NCI-H226 (cell line): Measurements from ENCODE around the gene SLC16A3.
"Not testable (repeated sequence)": the region's sequence is repeated elsewhere in the genome, so short reads cannot be mapped to it uniquely, and the experiment has no call there.

Experiments
- DNase-seq: peaks from one replicate; pipeline ENCODE4 v3.0.0-alpha.2; 2015

SLC16A3 gene

GRCh38 chr17:82228842-82229697 is at the start of gene SLC16A3:
Gene SLC16A3, plus strand, starts transcription at chr17:82229042. Its CDS starts 6,967 bp downstream, at chr17:82236009.
- DNase-seq: peak; percentile 67

GRCh38 chr17:82179412-82179811 is 49.4 kb upstream of the SLC16A3 start:
- no peak for DNase-seq

DNA sequence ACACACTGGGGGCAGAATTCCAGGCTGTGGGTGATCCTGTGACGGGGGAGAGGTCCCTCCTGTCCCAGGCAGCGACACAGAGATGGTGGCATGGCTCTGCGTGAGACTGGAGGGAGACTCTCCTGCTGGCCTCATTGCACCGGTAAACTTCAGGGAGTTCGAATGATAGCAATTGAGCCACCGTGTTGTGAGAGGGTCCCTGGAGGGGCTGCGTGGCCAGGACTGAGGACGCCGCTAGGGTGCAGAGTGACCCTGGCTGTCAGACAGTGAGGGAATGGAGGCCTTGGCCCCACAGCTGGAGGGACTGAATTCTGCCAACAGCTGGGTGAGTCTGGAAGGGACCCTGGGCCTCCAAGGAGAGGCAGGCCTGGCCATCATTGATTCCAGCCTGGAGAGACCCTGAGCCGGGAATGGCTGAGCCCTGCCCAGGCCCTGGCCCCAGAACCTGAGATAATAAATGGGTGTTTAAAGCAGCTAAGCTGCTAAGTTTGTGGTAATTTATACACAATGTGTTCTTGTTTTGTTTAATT is 48.8 kb upstream of the SLC16A3 start:
- DNase-seq: no peak

DNA sequence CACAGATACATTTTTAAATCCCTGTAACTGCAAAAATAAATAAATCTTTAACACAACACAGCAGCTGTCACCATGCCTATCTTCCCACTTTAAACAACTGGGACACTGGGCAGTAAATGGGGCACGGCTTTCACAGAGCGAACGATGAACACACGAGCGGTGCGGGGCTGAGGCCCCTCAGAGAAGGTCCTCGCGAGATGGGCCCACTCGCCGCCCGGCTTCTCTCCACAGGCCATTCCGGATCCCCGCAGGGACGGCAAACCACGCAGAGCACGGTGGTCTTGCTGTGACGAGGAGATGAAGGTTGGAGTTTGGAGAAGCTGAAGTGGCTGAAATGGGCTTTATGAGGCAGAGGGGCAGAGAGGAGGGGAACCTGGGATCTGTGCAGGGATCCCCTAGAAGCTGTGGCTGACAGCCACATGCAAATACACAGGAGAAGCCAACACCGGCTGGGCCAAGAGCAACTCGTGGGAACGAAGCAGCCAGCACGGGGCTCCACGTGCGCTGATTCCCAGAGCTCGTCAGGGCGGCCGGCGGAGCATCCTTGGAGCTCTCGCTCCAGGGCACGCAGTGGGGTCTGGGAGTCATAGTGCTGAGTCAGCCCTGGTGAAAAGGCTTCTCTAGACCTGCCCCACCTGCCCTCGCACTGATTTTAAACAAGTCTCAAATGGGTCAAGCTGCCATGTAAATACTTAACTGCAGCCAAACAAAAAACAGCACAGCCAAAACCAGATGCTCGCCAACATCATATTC is 47.9 kb upstream of the SLC16A3 start:
- DNase-seq: no peak

- DNase-seq: no peak
Observed at GRCh38 chr17:82184761-82185160, 44.1 kb upstream of the SLC16A3 start.

DNA sequence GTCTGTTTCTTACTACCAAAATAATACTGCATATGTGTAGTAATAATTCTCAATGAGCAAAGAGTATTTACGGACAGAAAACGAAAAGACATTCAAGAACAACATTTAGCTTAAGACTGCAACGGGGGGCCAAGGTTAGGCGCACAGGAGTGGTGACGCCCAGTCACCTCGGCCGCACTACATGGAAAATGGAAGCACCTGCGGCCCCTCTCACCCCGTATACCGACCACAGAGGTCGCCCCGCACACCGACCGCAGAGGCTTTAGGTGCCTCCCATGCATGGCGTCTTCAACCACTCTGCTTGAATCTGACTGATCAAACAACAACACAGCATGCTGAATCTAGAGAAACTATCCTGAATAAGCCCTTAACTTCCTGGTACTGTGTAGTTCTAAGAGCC is 42.6 kb upstream of the SLC16A3 start:
- no peak for DNase-seq

- no peak for DNase-seq
Observed at GRCh38 chr17:82187500-82187899, 41.3 kb upstream of the SLC16A3 start.

GRCh38 chr17:82188001-82188961 is 40.6 kb upstream of the SLC16A3 start:
- no peak for DNase-seq

GRCh38 chr17:82193050-82193449 is 35.8 kb upstream of the SLC16A3 start:
- DNase-seq: not testable (repeated sequence)

- DNase-seq: no peak
Observed at GRCh38 chr17:82193520-82194220, 35.2 kb upstream of the SLC16A3 start.

GRCh38 chr17:82194765-82195164 is 34.1 kb upstream of the SLC16A3 start:
- DNase-seq: no peak

DNA sequence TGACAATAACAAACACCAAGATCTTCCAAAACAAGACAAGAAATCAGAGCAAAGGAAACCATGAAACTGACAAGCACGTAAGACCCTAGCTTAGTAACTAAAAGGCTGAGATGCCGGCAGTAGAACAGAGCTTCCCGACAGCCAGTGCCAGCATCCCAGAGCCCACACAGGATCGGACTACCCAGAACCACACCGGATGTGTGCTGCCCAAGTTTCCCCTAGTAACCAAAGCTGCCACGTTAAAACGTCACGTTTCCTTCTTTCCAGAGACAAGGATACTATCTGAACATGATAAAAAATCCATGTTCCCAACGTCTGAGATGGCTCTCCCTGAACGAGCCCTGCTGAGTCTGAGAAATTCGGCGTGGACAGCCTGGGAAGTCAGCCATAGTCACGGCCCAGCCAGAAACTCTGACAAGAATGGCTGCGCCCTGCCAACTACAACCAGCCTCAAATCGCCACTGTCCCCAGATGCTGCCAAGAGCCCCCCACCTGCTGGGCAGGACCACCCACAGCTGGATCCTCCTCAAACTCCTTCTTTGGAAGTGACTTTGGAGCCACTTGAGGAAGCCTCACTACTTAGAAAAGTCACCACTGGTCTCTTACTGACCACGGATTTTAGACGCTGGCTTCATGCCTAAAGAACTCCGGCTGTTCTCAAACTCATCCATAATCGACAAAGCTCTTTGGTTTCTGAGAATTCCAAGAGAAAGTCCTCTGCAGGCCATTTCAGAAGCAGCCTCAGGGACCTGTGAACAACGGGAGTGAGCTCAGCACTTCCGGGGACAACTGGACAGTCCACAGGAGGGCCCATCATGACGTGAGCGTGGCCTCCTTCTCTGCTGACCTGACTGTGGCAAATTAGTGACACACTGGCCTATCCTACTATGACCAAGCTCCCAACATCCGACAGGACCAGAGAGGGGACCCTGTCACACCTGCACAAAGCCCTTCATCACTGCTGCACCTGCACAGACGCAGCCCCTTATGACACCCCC is 32.9 kb upstream of the SLC16A3 start:
- DNase-seq: no peak

GRCh38 chr17:82198092-82198491 is 30.8 kb upstream of the SLC16A3 start:
- no peak for DNase-seq

- no peak for DNase-seq
Observed at GRCh38 chr17:82199496-82199895, 29.3 kb upstream of the SLC16A3 start.

DNA sequence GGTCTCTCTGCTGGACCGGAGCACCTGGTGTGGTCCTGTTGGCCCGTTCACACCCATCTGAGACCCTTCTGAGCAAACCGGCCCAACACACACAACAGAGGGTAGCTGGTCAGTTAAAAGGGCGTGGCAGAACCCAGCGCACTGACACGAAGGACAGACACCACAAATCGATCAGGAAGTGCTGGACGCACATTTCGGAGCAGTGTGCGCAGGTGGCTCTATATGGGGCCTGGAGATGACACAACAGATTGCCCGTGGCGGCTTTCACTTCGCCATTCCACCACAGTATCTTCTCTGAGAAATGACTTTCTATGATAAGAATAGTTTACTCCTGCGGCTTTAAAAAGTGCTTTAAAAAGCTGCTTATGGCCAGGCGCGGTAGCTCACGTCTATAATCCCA is 28.7 kb upstream of the SLC16A3 start:
- DNase-seq: no peak

GRCh38 chr17:82200743-82201497 is 27.9 kb upstream of the SLC16A3 start:
- no peak for DNase-seq

GRCh38 chr17:82201498-82201910 is 27.3 kb upstream of the SLC16A3 start:
- no peak for DNase-seq

DNA sequence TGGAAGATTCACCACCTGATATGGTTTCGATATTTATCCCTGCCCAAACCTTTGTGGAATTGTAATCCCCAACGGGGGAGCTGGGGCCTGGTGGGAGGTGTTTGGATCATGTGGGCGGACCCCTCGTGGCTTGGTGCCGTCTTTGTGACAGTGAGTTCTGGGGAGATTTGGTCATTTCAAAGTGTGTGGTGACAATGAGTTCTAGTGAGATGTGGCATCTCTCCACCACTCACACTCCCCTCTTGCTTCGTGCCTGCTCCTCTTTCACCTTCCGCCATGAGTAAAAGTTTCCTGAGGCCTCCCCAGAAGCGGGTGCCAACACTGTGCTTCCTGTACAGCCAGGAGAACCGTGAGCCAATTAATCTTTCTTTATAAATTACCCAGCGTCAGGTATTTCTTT is 25.9 kb upstream of the SLC16A3 start:
- DNase-seq: no peak

DNA sequence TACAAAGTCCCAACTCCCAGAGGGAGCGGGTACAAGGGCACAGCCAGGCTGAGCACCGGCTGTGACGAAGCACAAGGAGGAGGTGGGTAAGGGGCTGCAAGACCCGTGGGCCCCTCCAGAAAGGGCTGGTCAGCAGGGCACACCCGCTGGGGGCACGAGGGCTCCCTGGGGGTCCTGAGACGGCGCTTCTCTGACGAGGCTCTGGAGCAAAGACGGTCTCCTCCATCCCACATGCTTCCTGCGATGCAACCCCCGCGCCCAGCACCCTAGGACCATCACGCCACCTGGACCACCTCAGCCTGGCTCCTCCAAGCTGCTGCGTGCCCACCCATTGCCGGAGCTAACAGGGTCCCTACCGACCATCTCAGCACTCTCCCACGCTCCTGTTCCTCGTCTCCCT is 24.9 kb upstream of the SLC16A3 start:
- DNase-seq: no peak
